HCT116 (cell line): ENCODE data around the gene MACROD1. TPM values are rescaled to one million over a fixed set of nuclear protein-coding genes. Genes with fewer than 3 reads are reported as not detected.

Source experiments
- ATAC-seq: fragments of 200-7000 bp; cut with Tn5 transposase; 2 replicates; pipeline ENCODE4 v1.9.1; 2020; ENCODE audit warnings: mild to moderate bottlenecking, moderate library complexity
- BruUV-seq: library from RNA; stranded (reverse); fragments of 400-500 nt; replicated peaks from 2 replicates; lab custom pipeline; 2021; lab: Mats Ljungman, UMichigan
- CTCF ChIA-PET: fragments of 300-600 bp; sonication (Branson Sonifier 250); formaldehyde crosslinking; loops from one replicate; lab custom pipeline; 2021; ENCODE audit warnings: antibody characterized with exemption; lab: Charles Lee
- POLR2A ChIA-PET: fragments of 300-600, 350-600 bp; sonication (Branson Sonifier 250); formaldehyde crosslinking; loops from one replicate; lab custom pipeline; 2021; ENCODE audit warnings: antibody characterized with exemption; lab: Charles Lee
- RAD21 ChIA-PET, 2 experiments: fragments of 300-600 bp; sonication (Branson Sonifier 250); formaldehyde crosslinking; loops; one replicate each; lab custom pipeline; 2023; ENCODE audit warnings: low total read pairs in 2 of 2; ENCODE audit not compliant: uncharacterized antibody in 2 of 2, unreplicated experiment in 2 of 2, low non-redundant PET in 1 of 2; lab: Charles Lee
- DNase-seq: peaks from one replicate; pipeline ENCODE4 v3.0.0-alpha.2; 2010; ENCODE audit warnings: low read depth, low spot score
- H2AFZ ChIP-seq: fragments of 200-600 bp; shearing (Covaris generic), sonication (generic); 2 replicates; pipeline ENCODE4 v1.6.1; 2017; ENCODE audit warnings: low read depth, mixed run types, mixed read lengths, antibody characterized with exemption, low read length; ENCODE audit not compliant: poor library complexity, severe bottlenecking
- H3K27ac ChIP-seq: 2 replicates; pipeline ENCODE4 v1.5.1; 2012; ENCODE audit warnings: low read depth, low read length
- H3K27me3 ChIP-seq: fragments of 200-600 bp; sonication (generic); 2 replicates; pipeline ENCODE4 v1.6.1; 2016; ENCODE audit warnings: mixed run types, low read length, mixed read lengths; ENCODE audit not compliant: insufficient read depth
- H3K36me3 ChIP-seq, 2 experiments: fragments of 200-500 bp in 1 of 2; fragments of 200-600 bp in 1 of 2; sonication (Bioruptor generic) in 1 of 2; sonication (generic) in 1 of 2; 2 replicates each; pipeline versions ENCODE4 v1.5.1 to v1.6.1; 2014 to 2016; ENCODE audit warnings: low read length in 2 of 2, inconsistent platforms in 1 of 2, mixed read lengths in 1 of 2, mixed run types in 1 of 2; ENCODE audit not compliant: insufficient read depth in 2 of 2, control insufficient read depth in 1 of 2
- H3K4me1 ChIP-seq, 2 experiments: fragments of 200-600 bp in 1 of 2; sonication (generic) in 1 of 2; 2 replicates each; pipeline versions ENCODE4 v1.5.1 to v1.6.1; 2012 to 2017; ENCODE audit warnings: low read length in 2 of 2, inconsistent platforms in 1 of 2, mild to moderate bottlenecking in 1 of 2, mixed read lengths in 1 of 2, mixed run types in 1 of 2, moderate library complexity in 1 of 2; ENCODE audit not compliant: insufficient read depth in 2 of 2, control insufficient read depth in 1 of 2
- H3K4me2 ChIP-seq: fragments of 200-600 bp; sonication (generic); 2 replicates; pipeline ENCODE4 v1.6.1; 2017; ENCODE audit warnings: mixed run types, low read length, mixed read lengths
- H3K4me3 ChIP-seq, 2 experiments: fragments of 200-600 bp in 1 of 2; sonication (generic) in 1 of 2; replicated peaks in 1 of 2; 2 replicates each; pipeline ENCODE4 v1.5.1; 2011 to 2016; ENCODE audit warnings: low read length in 2 of 2, control low read depth in 1 of 2, low read depth in 1 of 2, mild to moderate bottlenecking in 1 of 2, mixed read lengths in 1 of 2, mixed run types in 1 of 2
- H3K79me2 ChIP-seq: fragments of 200-600 bp; sonication (generic); 2 replicates; pipeline ENCODE4 v1.6.1; 2017; ENCODE audit warnings: mild to moderate bottlenecking, mixed run types, low read length, moderate library complexity, mixed read lengths; ENCODE audit not compliant: insufficient read depth
- H3K9ac ChIP-seq: fragments of 200-600 bp; sonication (generic); 2 replicates; pipeline ENCODE4 v1.6.1; 2016; ENCODE audit warnings: low read length, mixed read lengths
- H3K9me2 ChIP-seq: fragments of 200-600 bp; sonication (generic), shearing (Covaris generic); 2 replicates; pipeline ENCODE4 v1.6.1; 2017; ENCODE audit warnings: mixed run types, mild to moderate bottlenecking, moderate library complexity; ENCODE audit not compliant: insufficient read depth
- H3K9me3 ChIP-seq, 2 experiments: fragments of 200-500 bp in 1 of 2; fragments of 200-600 bp in 1 of 2; sonication (Bioruptor generic) in 1 of 2; sonication (generic) in 1 of 2; 2 replicates each; pipeline ENCODE4 v1.6.1; 2014 to 2017; ENCODE audit warnings: low read length in 2 of 2, mixed read lengths in 2 of 2, inconsistent platforms in 1 of 2, low read depth in 1 of 2, mild to moderate bottlenecking in 1 of 2, mixed run types in 1 of 2, moderate library complexity in 1 of 2; ENCODE audit not compliant: control insufficient read depth in 1 of 2, insufficient read depth in 1 of 2
- H4K20me1 ChIP-seq: fragments of 200-600 bp; sonication (generic), shearing (Covaris generic); 2 replicates; pipeline ENCODE4 v1.6.1; 2017; ENCODE audit warnings: mixed run types, mild to moderate bottlenecking, moderate library complexity; ENCODE audit not compliant: insufficient read depth
- EGR1 ChIP-seq: IDR thresholded peaks from 2 replicates; pipeline ENCODE4 v1.6.1; 2012; ENCODE audit warnings: low read depth
- EZH2 ChIP-seq: fragments of 200-600 bp; sonication (generic); IDR thresholded peaks from 2 replicates; pipeline ENCODE4 v1.6.1; 2017; ENCODE audit warnings: antibody characterized with exemption, mixed run types
- JUND ChIP-seq: IDR thresholded peaks from 2 replicates; pipeline ENCODE4 v1.6.1; 2012
- ZFX ChIP-seq: fragments of 450-650 bp; IDR thresholded peaks from 2 replicates; pipeline ENCODE4 v1.6.1; 2017
- intact Hi-C: fragments of 100-400 bp; cut with micrococcal nuclease; formaldehyde crosslinking; loops from 2 replicates; pipeline ENCODE4 v1.10.0; 2022
- total RNA-seq: library from RNA; stranded (reverse); gene quantifications from one replicate; pipeline ENCODE4 v1.2.1, GENCODE V29; 2021; ENCODE audit not compliant: unreplicated experiment
- TF ChIP-seq, protein P1 (sequence below): IDR thresholded peaks from 2 replicates; pipeline ENCODE4 v1.6.1; 2011; ENCODE audit warnings: mild to moderate bottlenecking, low read length, moderate library complexity; ENCODE audit not compliant: insufficient replicate concordance; ENCODE audit errors: extremely low read depth

The MACROD1 gene
- total RNA-seq, 1 experiment from 2014 or later: 61.1 TPM

DNA sequence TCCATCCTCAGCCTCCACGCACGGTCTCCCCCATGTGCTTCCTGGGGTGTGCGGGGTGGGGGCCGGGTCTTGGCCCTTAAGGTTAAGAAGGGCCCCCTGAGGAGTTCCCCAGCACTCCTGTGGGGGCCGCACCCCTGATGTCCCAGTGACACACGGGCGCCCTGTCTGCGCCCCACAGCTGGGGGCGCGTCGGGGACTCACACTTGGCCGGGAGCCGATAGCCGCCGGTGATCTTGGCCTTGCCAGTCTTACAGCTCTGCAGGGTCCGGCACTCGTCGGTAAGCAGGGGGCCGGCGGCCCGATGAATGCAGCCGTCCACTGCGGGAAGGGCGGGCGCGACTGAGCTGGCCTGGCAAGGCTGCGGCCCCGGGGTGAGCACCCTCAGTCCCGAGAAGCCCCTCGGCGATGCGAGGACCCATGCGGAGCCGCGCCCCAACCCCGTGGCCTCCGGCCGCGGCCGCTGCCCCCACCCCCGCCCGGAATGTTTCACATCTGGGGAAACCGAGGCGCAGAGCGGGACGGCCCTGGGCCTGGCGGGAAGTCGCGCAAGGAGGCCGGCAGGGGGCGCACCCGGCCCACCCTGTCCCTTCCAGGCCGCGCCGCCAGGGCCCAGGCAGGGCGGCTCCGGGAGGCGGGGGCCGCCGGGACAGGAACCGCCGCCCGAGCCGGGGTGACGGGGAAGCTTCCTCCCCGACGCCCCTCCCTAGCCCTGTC is 165.7 kb downstream of the MACROD1 start:
- 0 out of 2 replicates have a peak, but pooled peaks cover 3% of the 10 kb centered on the region for H3K79me2 ChIP-seq
- TF ChIP-seq EZH2 (no peak), ZFX (0 out of 2 replicates have a peak, but pooled peaks have one; percentile 24)
- TF ChIP-seq, all 23 proteins: peak for 1
- RAD21 ChIA-PET: no interaction called here
- no peak overlapping the region for H3K9ac ChIP-seq
- H3K4me3 ChIP-seq: no peak overlapping the region
- no peaks in the 10 kb centered on the region for H3K27me3 ChIP-seq
- H3K9me2 ChIP-seq: no peaks in the 10 kb centered on the region
- peaks cover 0 to 5% of the 10 kb centered on the region in 2 experiments; a peak in 1 of 4 replicates for H3K4me1 ChIP-seq
- no peak overlapping the region for H3K27ac ChIP-seq
- peaks cover 5 to 21% of the 10 kb centered on the region in 2 experiments; a peak in 3 of 4 replicates for H3K36me3 ChIP-seq
- no peaks in the 10 kb centered on the region for H4K20me1 ChIP-seq
- POLR2A ChIA-PET: no interaction called here
- H2AFZ ChIP-seq: no peak overlapping the region
- ATAC-seq (no peak), DNase-seq (no peak)
- no TSS peak for BruUV-seq
- no peak overlapping the region for H3K4me2 ChIP-seq
- CTCF ChIA-PET: interaction anchor here (1.6 kb wide), 1 partner anchor 8 kb away, joined by 3 read pairs; no protein-coding TSS in a partner anchor
- intact Hi-C loops: loop anchor here (10.0 kb wide), 1 partner anchor 145 kb away; no protein-coding TSS in a partner anchor
- H3K9me3 ChIP-seq: no peaks in the 10 kb centered on the region

DNA sequence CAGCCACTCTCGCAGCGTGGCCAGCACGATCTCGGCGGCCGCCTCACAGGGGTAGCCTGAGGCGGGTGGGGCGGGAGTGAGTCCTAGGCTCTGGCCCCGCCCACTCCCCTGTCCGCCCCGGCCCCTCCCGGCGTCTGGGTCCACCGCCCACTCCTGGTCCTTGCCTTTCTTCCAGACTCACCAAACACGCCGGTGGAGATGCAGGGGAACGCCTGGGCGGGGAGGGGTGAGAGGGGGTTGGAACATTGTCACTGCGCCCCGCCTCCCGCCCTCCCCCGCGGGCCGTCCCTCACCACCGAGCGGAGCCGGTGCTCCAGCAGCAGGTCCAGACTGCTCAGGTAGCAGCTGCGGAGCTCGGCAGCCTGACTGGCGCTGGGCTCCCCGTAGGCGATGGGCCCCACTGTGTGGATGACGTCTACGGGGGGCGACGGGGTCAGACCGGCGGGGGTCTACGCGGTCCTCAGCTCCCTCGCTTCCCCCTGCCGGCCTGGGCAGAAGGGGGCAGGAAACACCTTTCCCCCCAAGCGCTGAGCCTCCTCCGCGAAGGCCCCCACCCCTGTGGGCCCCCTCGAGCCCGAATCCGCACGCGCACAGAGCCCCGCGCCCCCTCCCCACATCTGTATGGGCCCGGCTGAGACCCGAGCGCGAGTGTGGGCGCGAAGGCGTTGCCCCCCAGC is 166.4 kb downstream of the MACROD1 start:
- Histone ChIP-seq H4K20me1 (no peaks in the 10 kb centered on the region), H3K79me2 (peaks cover 1% of the 10 kb centered on the region; the same call in 1 of the 2 replicates), H3K4me1 (peaks cover 0 to 2% of the 10 kb centered on the region in 2 experiments; a peak in 1 of 4 replicates), H3K4me2 (no peak overlapping the region), H3K9me3 (no peaks in the 10 kb centered on the region), H3K9me2 (no peaks in the 10 kb centered on the region), H3K36me3 (peaks cover 5 to 24% of the 10 kb centered on the region in 2 experiments; a peak in 3 of 4 replicates), H2AFZ (no peak overlapping the region), H3K4me3 (no peak overlapping the region), H3K27me3 (no peaks in the 10 kb centered on the region), H3K9ac (no peak overlapping the region), H3K27ac (no peak overlapping the region)
- ATAC-seq (peak; percentile 51), DNase-seq (no peak)
- BruUV-seq: no TSS peak
- POLR2A ChIA-PET: interaction anchor here (1.4 kb wide), 1 partner anchor 8 kb away, joined by 3 read pairs; no protein-coding TSS in a partner anchor
- TF ChIP-seq EGR1 (no peak), EZH2 (no peak), JUND (no peak), ZFX (no peak)
- TF ChIP-seq, protein P1, sequence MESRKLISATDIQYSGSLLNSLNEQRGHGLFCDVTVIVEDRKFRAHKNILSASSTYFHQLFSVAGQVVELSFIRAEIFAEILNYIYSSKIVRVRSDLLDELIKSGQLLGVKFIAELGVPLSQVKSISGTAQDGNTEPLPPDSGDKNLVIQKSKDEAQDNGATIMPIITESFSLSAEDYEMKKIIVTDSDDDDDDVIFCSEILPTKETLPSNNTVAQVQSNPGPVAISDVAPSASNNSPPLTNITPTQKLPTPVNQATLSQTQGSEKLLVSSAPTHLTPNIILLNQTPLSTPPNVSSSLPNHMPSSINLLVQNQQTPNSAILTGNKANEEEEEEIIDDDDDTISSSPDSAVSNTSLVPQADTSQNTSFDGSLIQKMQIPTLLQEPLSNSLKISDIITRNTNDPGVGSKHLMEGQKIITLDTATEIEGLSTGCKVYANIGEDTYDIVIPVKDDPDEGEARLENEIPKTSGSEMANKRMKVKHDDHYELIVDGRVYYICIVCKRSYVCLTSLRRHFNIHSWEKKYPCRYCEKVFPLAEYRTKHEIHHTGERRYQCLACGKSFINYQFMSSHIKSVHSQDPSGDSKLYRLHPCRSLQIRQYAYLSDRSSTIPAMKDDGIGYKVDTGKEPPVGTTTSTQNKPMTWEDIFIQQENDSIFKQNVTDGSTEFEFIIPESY: no peak
- RAD21 ChIA-PET: no interaction called here
- intact Hi-C loops: loop anchor here (10.0 kb wide), 1 partner anchor 145 kb away; no protein-coding TSS in a partner anchor
- CTCF ChIA-PET: interaction anchor here (1.6 kb wide), 1 partner anchor 9 kb away, joined by 3 read pairs; no protein-coding TSS in a partner anchor
